ENCODE measurements around the gene STUB1. TPM values are rescaled to one million over a fixed set of nuclear protein-coding genes. Genes with fewer than 3 reads are reported as not detected.
A peak's percentile ranks its signal among the peaks of the same experiment; 100 is the strongest.

Gene STUB1
- total RNA-seq, 1 experiment from 2014 or later, result 111 TPM

DNA sequence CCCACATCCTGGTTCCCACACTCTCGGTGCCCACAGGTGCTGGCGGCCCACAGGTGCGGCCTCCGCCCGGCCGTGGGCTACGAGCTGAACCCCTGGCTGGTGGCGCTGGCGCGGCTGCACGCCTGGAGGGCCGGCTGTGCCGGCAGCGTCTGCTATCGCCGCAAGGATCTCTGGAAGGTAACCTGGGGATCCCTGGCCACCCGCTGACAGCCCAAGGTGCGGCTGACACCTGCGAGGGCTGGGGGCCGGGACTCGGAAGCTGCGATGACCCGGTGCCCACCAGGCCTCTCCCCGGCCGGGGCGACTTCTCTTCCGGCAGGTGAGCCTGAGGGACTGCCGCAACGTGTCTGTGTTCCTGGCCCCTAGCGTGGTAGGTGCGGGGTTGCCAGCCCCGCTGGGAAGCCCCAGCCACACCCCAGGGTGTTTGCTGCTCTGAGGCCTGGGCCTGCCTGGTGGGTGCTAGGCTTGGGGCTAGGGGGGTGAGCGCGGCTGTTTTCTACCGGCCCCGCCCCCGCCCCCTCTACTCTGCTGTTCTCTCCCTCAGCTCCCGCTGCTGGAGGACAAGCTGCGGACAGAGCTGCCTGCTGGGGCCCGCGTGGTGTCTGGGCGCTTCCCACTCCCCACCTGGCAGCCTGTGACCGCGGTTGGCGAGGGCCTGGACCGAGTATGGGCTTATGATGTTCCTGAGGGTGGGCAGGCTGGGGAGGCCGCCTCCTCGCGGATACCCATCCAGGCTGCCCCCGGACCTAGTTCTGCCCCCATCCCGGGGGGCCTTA is 41.7 kb downstream of the STUB1 start (continued):
- no peak for TF ChIP-seq RAD21 (IDR thresholded peaks at IDR 0.05; ENCODE audit: low read depth)
- no peak for TF ChIP-seq POLR2AphosphoS5 (IDR thresholded peaks at IDR 0.05; ENCODE audit: low read depth, low read length)
- TF ChIP-seq SIN3A (IDR thresholded peaks at IDR 0.05; ENCODE audit: low read depth), result no peak
- TF ChIP-seq, protein P1, sequence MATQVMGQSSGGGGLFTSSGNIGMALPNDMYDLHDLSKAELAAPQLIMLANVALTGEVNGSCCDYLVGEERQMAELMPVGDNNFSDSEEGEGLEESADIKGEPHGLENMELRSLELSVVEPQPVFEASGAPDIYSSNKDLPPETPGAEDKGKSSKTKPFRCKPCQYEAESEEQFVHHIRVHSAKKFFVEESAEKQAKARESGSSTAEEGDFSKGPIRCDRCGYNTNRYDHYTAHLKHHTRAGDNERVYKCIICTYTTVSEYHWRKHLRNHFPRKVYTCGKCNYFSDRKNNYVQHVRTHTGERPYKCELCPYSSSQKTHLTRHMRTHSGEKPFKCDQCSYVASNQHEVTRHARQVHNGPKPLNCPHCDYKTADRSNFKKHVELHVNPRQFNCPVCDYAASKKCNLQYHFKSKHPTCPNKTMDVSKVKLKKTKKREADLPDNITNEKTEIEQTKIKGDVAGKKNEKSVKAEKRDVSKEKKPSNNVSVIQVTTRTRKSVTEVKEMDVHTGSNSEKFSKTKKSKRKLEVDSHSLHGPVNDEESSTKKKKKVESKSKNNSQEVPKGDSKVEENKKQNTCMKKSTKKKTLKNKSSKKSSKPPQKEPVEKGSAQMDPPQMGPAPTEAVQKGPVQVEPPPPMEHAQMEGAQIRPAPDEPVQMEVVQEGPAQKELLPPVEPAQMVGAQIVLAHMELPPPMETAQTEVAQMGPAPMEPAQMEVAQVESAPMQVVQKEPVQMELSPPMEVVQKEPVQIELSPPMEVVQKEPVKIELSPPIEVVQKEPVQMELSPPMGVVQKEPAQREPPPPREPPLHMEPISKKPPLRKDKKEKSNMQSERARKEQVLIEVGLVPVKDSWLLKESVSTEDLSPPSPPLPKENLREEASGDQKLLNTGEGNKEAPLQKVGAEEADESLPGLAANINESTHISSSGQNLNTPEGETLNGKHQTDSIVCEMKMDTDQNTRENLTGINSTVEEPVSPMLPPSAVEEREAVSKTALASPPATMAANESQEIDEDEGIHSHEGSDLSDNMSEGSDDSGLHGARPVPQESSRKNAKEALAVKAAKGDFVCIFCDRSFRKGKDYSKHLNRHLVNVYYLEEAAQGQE (IDR thresholded peaks at IDR 0.05; ENCODE audit: low read depth), result no peak

- intact Hi-C loops (cut with micrococcal nuclease), result no loop called here
- no peak overlapping the region for H2AFZ ChIP-seq (ENCODE audit: low read depth, low read length, poor library complexity, severe bottlenecking)
- H3K27me3 ChIP-seq (ENCODE audit: insufficient read depth, low read length), result no peaks in the 10 kb centered on the region
- no peak overlapping the region for H3K9ac ChIP-seq (ENCODE audit: low read length)
- H3K27ac ChIP-seq (ENCODE audit: low read depth, low read length), result no peak overlapping the region
- no peak for TF ChIP-seq ZFX (IDR thresholded peaks at IDR 0.05)
- peak overlapping the region; percentile 4; the same call in 1 of the 2 replicates for H3K4me2 ChIP-seq (ENCODE audit: low read length)
- H3K4me1 ChIP-seq (ENCODE audit: control insufficient read depth in 1 of 2, insufficient read depth in 2 of 2, low read length in 2 of 2), result peaks cover 26 to 63% of the 10 kb centered on the region in 2 experiments
- ATAC-seq (no peak), DNase-seq (ENCODE audit: low read depth, low spot score) (no peak)
- peaks cover 10% of the 10 kb centered on the region; the same call in 1 of the 2 replicates for H3K79me2 ChIP-seq (ENCODE audit: insufficient read depth, low read length)
- H3K36me3 ChIP-seq (ENCODE audit: control insufficient read depth in 1 of 2, insufficient read depth in 2 of 2, low read length in 2 of 2), result no peaks in the 10 kb centered on the region
- no peaks in the 10 kb centered on the region for H3K9me3 ChIP-seq (ENCODE audit: control insufficient read depth in 1 of 2, insufficient read depth in 1 of 2, low read depth in 1 of 2, low read length in 2 of 2)
- H3K4me3 ChIP-seq (replicated peaks in 1 of 2; ENCODE audit: low read depth in 1 of 2, low read length in 2 of 2), result no peak overlapping the region
- ChIA-PET RAD21 (ENCODE audit: low non-redundant PET in 1 of 2, low total read pairs in 2 of 2, uncharacterized antibody in 2 of 2, unreplicated experiment in 2 of 2) (no interaction called here), CTCF (interaction anchor here (0.5 to 2.4 kb wide), 2 partner anchors 11 to 341 kb away, joined by 3 to 10 read pairs; no protein-coding TSS in a partner anchor), POLR2A (no interaction called here)
- no TSS peak for BruUV-seq (replicated peaks)
- no peaks in the 10 kb centered on the region for H3K9me2 ChIP-seq (ENCODE audit: insufficient read depth)
- H4K20me1 ChIP-seq (ENCODE audit: insufficient read depth), result no peaks in the 10 kb centered on the region
Measured at GRCh38 chr16:722835-723633, 42.8 kb downstream of the STUB1 start.
